ENCODE data around the gene PRKG1.

GRCh38 chr10:51501396-51501795 lies 427.1 kb downstream of the PRKG1 start:
- TF ChIP-seq CTCF (IDR thresholded peaks at IDR 0.05) (no peak), POLR2A (IDR thresholded peaks at IDR 0.05) (no peak)
